ENCODE data around the gene ATAD5.

ATAD5 gene

DNA sequence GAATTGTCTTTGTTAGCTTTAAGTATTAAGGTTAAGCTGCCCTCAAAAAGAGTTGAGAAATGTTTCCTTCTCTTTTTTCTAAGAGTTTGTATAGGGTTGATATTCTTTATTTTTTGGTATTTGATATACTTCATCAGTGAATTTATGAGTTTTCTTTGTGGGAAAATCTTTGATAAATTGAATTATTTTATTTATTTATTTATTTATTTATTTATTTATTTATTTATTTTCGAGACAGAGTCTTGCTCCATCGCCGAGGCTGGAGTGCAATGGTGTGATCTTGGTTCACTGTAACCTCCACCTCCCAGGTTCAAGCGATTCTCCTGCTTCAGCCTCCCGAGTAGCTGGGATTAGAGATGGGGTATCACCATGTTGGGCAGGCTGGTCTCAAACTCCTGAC is 54.4 kb downstream of the ATAD5 start (continued):
- TF ChIP-seq, protein P1, sequence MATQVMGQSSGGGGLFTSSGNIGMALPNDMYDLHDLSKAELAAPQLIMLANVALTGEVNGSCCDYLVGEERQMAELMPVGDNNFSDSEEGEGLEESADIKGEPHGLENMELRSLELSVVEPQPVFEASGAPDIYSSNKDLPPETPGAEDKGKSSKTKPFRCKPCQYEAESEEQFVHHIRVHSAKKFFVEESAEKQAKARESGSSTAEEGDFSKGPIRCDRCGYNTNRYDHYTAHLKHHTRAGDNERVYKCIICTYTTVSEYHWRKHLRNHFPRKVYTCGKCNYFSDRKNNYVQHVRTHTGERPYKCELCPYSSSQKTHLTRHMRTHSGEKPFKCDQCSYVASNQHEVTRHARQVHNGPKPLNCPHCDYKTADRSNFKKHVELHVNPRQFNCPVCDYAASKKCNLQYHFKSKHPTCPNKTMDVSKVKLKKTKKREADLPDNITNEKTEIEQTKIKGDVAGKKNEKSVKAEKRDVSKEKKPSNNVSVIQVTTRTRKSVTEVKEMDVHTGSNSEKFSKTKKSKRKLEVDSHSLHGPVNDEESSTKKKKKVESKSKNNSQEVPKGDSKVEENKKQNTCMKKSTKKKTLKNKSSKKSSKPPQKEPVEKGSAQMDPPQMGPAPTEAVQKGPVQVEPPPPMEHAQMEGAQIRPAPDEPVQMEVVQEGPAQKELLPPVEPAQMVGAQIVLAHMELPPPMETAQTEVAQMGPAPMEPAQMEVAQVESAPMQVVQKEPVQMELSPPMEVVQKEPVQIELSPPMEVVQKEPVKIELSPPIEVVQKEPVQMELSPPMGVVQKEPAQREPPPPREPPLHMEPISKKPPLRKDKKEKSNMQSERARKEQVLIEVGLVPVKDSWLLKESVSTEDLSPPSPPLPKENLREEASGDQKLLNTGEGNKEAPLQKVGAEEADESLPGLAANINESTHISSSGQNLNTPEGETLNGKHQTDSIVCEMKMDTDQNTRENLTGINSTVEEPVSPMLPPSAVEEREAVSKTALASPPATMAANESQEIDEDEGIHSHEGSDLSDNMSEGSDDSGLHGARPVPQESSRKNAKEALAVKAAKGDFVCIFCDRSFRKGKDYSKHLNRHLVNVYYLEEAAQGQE (tag by site-specific recombination; IDR thresholded peaks at IDR 0.05) = peak; percentile 35; the same call in 1 of the 2 replicates
- TF ChIP-seq ZNF292 (tag by site-specific recombination; IDR thresholded peaks at IDR 0.05; ENCODE audit: borderline replicate concordance, low read depth) (peak; percentile 76; the same call in 1 of the 2 replicates), KLF1 (tag by site-specific recombination; IDR thresholded peaks at IDR 0.05) (no peak), YY2 (tag by site-specific recombination; IDR thresholded peaks at IDR 0.05) (no peak), ZNF266 (tag by site-specific recombination; IDR thresholded peaks at IDR 0.05; ENCODE audit: low read depth) (0 out of 2 replicates have a peak, but pooled peaks have one; percentile 19), OSR2 (tag by site-specific recombination; IDR thresholded peaks at IDR 0.05) (no peak), ZNF792 (tag by site-specific recombination; IDR thresholded peaks at IDR 0.05) (no peak), OVOL3 (tag by site-specific recombination; IDR thresholded peaks at IDR 0.05) (no peak), ZNF302 (tag by site-specific recombination; IDR thresholded peaks at IDR 0.05; ENCODE audit: low read depth) (no peak), GLIS1 (tag by site-specific recombination; IDR thresholded peaks at IDR 0.05) (no peak), BCL11A (tag by site-specific recombination; IDR thresholded peaks at IDR 0.05; ENCODE audit: low read depth) (no peak), TCF7L2 (IDR thresholded peaks at IDR 0.05; ENCODE audit: borderline replicate concordance, low read depth, low read length) (no peak), ZNF549 (tag by site-specific recombination; IDR thresholded peaks at IDR 0.05) (no peak), ZNF426 (tag by site-specific recombination; IDR thresholded peaks at IDR 0.05) (peak; percentile 80), IKZF3 (tag by site-specific recombination; IDR thresholded peaks at IDR 0.05) (no peak), ZNF416 (tag by site-specific recombination; IDR thresholded peaks at IDR 0.05) (no peak)
- TF ChIP-seq, protein P2, sequence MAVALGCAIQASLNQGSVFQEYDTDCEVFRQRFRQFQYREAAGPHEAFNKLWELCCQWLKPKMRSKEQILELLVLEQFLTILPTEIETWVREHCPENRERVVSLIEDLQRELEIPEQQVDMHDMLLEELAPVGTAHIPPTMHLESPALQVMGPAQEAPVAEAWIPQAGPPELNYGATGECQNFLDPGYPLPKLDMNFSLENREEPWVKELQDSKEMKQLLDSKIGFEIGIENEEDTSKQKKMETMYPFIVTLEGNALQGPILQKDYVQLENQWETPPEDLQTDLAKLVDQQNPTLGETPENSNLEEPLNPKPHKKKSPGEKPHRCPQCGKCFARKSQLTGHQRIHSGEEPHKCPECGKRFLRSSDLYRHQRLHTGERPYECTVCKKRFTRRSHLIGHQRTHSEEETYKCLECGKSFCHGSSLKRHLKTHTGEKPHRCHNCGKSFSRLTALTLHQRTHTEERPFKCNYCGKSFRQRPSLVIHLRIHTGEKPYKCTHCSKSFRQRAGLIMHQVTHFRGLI (tag by site-specific recombination; IDR thresholded peaks at IDR 0.05) = no peak
- TF ChIP-seq, protein P3, sequence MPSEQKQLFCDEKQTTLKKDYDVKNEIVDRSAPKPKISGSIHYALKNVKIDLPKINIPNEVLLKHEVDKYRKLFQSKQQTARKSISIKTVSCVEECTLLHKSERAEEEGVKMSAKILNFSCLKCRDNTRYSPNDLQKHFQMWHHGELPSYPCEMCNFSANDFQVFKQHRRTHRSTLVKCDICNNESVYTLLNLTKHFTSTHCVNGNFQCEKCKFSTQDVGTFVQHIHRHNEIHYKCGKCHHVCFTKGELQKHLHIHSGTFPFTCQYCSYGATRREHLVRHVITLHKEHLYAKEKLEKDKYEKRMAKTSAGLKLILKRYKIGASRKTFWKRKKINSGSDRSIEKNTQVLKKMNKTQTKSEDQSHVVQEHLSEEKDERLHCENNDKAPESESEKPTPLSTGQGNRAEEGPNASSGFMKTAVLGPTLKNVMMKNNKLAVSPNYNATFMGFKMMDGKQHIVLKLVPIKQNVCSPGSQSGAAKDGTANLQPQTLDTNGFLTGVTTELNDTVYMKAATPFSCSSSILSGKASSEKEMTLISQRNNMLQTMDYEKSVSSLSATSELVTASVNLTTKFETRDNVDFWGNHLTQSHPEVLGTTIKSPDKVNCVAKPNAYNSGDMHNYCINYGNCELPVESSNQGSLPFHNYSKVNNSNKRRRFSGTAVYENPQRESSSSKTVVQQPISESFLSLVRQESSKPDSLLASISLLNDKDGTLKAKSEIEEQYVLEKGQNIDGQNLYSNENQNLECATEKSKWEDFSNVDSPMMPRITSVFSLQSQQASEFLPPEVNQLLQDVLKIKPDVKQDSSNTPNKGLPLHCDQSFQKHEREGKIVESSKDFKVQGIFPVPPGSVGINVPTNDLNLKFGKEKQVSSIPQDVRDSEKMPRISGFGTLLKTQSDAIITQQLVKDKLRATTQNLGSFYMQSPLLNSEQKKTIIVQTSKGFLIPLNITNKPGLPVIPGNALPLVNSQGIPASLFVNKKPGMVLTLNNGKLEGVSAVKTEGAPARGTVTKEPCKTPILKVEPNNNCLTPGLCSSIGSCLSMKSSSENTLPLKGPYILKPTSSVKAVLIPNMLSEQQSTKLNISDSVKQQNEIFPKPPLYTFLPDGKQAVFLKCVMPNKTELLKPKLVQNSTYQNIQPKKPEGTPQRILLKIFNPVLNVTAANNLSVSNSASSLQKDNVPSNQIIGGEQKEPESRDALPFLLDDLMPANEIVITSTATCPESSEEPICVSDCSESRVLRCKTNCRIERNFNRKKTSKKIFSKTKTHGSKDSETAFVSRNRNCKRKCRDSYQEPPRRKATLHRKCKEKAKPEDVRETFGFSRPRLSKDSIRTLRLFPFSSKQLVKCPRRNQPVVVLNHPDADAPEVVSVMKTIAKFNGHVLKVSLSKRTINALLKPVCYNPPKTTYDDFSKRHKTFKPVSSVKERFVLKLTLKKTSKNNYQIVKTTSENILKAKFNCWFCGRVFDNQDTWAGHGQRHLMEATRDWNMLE (tag by site-specific recombination; conservative IDR thresholded peaks at IDR 0.05; ENCODE audit: low read depth) = peak; percentile 82
- TF ChIP-seq, protein P4, sequence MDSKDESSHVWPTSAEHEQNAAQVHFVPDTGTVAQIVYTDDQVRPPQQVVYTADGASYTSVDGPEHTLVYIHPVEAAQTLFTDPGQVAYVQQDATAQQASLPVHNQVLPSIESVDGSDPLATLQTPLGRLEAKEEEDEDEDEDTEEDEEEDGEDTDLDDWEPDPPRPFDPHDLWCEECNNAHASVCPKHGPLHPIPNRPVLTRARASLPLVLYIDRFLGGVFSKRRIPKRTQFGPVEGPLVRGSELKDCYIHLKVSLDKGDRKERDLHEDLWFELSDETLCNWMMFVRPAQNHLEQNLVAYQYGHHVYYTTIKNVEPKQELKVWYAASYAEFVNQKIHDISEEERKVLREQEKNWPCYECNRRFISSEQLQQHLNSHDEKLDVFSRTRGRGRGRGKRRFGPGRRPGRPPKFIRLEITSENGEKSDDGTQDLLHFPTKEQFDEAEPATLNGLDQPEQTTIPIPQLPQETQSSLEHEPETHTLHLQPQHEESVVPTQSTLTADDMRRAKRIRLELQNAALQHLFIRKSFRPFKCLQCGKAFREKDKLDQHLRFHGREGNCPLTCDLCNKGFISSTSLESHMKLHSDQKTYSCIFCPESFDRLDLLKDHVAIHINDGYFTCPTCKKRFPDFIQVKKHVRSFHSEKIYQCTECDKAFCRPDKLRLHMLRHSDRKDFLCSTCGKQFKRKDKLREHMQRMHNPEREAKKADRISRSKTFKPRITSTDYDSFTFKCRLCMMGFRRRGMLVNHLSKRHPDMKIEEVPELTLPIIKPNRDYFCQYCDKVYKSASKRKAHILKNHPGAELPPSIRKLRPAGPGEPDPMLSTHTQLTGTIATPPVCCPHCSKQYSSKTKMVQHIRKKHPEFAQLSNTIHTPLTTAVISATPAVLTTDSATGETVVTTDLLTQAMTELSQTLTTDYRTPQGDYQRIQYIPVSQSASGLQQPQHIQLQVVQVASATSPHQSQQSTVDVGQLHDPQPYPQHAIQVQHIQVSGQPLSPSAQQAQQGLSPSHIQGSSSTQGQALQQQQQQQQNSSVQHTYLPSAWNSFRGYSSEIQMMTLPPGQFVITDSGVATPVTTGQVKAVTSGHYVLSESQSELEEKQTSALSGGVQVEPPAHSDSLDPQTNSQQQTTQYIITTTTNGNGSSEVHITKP (tag by site-specific recombination; IDR thresholded peaks at IDR 0.05) = no peak
- TF ChIP-seq, protein P5, sequence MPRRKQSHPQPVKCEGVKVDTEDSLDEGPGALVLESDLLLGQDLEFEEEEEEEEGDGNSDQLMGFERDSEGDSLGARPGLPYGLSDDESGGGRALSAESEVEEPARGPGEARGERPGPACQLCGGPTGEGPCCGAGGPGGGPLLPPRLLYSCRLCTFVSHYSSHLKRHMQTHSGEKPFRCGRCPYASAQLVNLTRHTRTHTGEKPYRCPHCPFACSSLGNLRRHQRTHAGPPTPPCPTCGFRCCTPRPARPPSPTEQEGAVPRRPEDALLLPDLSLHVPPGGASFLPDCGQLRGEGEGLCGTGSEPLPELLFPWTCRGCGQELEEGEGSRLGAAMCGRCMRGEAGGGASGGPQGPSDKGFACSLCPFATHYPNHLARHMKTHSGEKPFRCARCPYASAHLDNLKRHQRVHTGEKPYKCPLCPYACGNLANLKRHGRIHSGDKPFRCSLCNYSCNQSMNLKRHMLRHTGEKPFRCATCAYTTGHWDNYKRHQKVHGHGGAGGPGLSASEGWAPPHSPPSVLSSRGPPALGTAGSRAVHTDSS (tag by site-specific recombination; IDR thresholded peaks at IDR 0.05) = no peak
- TF ChIP-seq, protein P6, sequence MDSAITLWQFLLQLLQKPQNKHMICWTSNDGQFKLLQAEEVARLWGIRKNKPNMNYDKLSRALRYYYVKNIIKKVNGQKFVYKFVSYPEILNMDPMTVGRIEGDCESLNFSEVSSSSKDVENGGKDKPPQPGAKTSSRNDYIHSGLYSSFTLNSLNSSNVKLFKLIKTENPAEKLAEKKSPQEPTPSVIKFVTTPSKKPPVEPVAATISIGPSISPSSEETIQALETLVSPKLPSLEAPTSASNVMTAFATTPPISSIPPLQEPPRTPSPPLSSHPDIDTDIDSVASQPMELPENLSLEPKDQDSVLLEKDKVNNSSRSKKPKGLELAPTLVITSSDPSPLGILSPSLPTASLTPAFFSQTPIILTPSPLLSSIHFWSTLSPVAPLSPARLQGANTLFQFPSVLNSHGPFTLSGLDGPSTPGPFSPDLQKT (IDR thresholded peaks at IDR 0.05; ENCODE audit: borderline replicate concordance, low read depth, low read length) = no peak
- TF ChIP-seq, protein P7, sequence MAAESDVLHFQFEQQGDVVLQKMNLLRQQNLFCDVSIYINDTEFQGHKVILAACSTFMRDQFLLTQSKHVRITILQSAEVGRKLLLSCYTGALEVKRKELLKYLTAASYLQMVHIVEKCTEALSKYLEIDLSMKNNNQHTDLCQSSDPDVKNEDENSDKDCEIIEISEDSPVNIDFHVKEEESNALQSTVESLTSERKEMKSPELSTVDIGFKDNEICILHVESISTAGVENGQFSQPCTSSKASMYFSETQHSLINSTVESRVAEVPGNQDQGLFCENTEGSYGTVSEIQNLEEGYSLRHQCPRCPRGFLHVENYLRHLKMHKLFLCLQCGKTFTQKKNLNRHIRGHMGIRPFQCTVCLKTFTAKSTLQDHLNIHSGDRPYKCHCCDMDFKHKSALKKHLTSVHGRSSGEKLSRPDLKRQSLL (tag by site-specific recombination; IDR thresholded peaks at IDR 0.05) = no peak
